Activated T-cell treated with anti-CD3 and anti-CD28 coated beads for 4 hours (primary cell): ENCODE data around the gene AGGF1.
"Not testable (repeated sequence)": the region's sequence is repeated elsewhere in the genome, so short reads cannot be mapped to it uniquely, and the experiment has no call there.

Experiments
- DNase-seq: peaks from one replicate; pipeline ENCODE4 v3.0.0-alpha.2; 2020

The AGGF1 gene

DNA sequence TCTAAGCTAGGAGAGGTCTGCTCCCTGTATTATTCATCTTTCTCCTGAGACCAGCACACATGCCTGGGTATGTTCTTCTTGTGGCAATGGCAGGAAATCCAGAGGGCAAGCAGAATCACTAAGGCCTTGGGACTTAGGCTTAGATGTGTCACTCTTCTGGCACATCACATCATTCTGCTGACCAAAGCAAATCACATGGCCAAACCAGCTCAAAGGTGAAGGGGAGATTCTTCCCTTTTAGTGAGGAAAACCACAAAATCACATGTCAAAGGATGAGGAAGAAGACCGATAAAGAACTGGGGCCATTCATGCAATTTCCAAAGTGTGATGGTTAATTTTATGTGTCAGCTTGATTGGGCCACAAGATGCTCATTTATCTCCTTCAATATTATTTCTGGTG, 5.7 kb upstream of the AGGF1 start:
- no peak for DNase-seq

DNA sequence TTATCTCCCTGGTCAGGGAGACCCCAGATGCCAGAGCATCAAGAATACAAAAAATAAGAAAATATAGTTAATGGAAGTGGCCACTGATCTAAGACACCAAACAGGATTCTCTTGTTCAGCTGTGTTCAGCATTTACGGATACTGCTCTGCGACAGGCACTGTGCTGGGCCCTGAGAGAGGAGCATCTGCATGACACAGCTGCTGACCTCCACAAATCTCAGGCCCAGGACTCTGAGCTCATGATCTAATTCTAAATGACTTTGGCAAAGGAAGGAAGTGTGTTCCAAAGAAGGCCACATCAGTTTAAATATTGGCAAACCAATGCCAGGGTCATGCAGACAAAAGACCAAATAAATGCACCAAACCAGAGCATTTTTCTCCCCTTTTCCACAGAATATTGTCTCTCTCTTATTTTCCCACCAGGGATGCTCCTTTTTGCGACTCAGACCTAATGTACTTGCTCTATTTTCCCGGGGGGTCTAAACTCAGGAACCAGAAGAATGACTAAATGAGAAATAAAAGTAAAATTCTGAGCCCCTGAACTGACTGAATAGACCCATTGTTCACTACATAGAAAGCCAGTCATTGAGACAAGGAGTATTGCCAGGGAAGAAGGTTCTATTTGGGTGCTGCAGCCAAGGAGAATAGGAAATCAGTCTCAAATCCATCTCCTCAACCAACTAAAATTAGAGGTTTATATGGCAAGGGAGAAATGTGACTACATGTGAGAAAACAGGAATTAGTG, 1.4 kb upstream of the AGGF1 start:
- no peak for DNase-seq

DNA sequence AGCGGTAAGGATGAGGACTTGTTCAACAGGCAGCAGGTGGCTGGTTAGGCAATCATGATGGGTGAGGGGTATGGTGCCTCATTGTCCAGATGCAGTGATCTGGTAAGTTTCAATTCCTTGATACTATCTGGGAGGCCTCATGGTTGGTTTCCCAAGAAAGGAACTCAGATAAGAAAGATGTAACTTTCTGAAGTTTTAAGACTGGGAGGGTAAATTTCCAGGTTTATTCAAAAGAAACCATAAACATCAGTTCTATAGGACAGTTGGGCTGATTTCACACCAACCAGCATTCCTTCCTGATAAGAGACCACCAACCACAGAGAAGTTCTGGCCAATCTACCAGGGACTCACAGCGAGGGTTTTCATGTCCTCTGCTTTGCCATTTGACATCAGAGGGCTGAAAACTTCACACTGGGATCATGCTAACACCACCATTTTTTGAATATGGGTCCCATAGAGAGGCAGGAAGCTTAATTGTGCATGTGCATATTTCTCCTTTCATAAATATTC, 773 bp upstream of the AGGF1 start:
- no peak for DNase-seq

DNA sequence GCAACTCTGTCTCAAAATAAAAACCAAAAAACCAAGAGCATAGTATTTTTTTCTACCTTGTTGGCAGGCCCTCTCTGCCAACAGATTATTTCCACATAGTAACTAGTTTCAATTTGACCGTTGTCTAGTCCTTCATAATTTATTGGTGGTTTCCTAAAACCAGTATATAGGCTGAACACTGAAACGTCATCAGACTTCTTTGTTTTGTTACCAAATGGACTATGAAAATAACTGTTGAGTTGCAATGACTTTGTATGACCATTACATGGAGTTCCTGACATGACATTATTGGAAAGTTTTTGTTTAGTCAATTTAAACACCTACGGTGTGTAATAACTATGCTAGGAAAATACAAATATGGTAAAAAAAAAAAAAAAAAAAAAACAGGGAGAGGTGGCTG, 1.7 kb downstream of the AGGF1 start:
- DNase-seq, result no peak

- DNase-seq, result no peak
These were observed 2.4 kb downstream of the AGGF1 start for GRCh38 chr5:77032635-77033034.

- DNase-seq, result no peak
These were observed 3.1 kb downstream of the AGGF1 start for GRCh38 chr5:77033338-77033737.

GRCh38 chr5:77035950-77036349, 5.7 kb downstream of the AGGF1 start:
- DNase-seq, result no peak

DNA sequence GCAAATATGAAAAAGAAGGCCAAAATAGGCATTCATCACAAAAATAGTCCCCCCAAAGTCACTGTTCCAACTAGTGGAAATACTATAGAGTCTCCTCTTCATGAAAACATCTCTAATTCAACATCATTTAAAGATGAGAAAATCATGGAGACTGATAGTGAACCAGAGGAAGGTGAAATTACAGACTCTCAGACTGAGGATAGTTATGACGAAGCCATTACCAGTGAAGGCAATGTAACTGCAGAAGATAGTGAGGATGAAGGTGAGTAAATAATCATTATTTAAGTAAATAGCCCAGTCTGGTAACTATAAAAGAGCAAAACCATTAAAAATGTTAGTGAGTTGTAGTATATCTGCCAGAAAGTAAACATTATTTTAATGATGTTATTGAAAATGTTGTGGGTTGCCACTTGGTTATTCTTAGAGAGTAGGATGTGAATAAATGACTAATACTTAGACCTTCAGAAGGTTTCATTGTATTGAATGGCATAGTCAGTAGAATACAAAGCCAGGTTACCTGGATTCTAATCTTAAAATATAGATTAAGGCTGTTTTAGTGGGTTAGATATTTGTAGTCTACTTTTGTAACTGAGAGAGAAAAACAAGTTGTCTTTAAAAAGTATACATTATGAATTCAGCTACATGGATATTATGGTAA, 16.3 kb downstream of the AGGF1 start:
- DNase-seq, result no peak

- DNase-seq, result no peak
These were observed 33.8 kb downstream of the AGGF1 start for GRCh38 chr5:77064040-77064439.

- no peak for DNase-seq
These were observed 35.1 kb downstream of the AGGF1 start for GRCh38 chr5:77065256-77065655.

GRCh38 chr5:77066184-77066583, 36.0 kb downstream of the AGGF1 start:
- DNase-seq, result no peak

DNA sequence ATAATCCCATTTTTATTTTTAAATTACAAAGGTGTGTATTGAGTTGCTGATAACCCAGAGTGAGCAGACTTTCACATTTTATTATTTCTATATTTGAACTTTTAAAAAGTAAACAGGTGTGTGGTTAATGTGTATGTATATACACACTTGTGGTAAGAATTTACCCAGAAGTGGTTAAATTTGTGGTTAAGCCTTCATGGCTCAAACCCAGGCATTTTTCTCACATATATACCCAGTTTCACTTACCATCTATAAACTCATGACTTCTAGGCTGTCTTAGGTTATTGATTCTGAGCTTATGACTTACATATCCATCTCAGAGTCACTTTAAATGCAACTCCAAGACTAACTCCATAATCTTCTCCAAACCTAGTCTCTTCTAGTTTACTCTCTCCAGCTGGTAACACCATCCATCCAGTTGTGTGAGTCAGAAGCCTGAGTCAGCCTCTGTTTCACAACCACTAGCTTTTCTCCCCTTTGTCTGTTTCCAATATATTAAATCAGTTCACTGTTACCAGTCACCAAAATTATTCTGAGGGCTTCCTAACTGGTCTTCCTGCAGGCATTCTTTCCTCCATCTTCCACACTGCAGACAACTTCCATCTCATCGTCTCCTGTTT, 36.7 kb downstream of the AGGF1 start:
- DNase-seq, result no peak

DNA sequence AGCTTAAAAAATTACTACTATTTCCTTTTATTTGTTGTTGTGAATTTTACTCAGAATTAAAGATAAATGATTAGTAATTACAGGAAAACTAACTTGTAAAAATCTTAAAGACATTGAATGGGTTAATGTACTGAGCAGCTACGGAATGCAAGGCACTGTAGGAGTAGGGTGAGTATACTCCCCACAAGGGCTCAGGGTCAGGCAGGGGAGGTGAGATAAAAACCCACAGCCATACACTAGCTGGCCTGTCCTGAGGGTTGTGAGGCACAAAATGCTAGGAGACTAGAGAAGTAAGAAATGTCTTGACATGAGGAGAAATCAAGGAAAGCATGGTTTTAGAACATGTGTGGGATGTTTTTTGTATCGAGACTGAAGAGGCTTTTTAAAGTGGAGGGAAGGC, 43.5 kb downstream of the AGGF1 start:
- no peak for DNase-seq

- no peak for DNase-seq
These were observed 44.5 kb downstream of the AGGF1 start for GRCh38 chr5:77074745-77075144.

GRCh38 chr5:77076961-77077828, 47.0 kb downstream of the AGGF1 start:
- DNase-seq, result no peak

DNA sequence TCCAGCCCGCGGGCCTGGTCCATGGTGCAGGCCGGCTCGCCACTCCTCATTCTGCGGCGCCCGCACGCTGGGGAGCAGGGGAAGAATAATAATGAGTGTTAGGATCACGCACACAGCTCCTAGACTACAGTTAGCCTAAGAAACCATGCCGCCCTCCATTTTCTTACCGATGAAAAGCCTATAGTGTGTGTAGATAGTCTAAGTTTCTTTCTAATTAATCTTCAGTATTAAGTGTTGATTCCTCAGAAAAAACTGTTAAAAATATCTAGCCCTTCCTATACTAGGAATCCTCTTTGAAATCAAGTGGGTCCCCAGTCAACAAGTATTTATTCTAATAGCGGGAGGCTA, 47.6 kb downstream of the AGGF1 start:
- DNase-seq, result no peak

DNA sequence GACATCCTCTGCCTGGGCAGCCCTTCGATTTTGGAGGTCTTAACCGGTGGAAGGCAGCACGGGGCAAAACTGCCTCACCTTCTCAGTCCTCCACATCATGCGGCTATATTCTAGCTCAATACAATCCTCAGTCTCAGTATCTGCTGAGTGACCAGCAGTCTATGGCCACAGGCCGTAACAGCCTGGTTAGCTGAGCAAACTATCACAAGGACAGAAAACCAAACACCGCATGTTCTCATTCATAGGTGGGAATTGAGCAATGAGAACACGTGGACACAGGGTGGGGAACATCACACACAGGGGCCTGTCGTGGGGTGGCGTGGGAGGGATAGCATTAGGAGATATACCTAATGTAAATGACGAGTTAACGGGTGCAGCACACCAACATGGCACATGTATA, 50.3 kb downstream of the AGGF1 start:
- not testable (repeated sequence) for DNase-seq

GRCh38 chr5:77080905-77081304, 50.7 kb downstream of the AGGF1 start:
- DNase-seq, result no peak

- no peak for DNase-seq
These were observed 52.1 kb downstream of the AGGF1 start for GRCh38 chr5:77082280-77082679.

GRCh38 chr5:77083088-77083487, 52.9 kb downstream of the AGGF1 start:
- DNase-seq, result no peak

DNA sequence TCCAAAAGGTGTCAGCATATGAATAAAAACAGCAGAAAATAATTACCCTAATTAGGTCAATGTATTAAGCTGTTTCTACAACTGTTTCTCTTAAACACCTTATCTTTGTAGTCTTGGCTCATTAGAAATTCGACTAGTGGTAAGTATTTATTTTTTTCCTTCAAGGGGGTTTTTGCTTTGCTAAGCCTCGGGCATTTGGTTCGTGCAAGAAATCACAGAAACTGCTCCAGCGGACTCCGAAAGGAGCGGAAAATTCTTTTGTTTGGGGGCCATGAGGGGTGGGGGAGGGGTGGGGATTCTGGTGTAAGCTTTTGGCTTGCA, 56.1 kb downstream of the AGGF1 start:
- no peak for DNase-seq

GRCh38 chr5:77086689-77087483, 56.7 kb downstream of the AGGF1 start, which contains the start of gene ZBED3:
TSS of gene ZBED3 (minus strand) at chr5:77087285. CDS start at chr5:77077878, 9,407 bp downstream.
- DNase-seq, result peak; percentile 23
